ENCODE data around the gene GABPB2. TPM values are rescaled to one million over a fixed set of nuclear protein-coding genes. Genes with fewer than 3 reads are reported as not detected.
A peak's percentile ranks its signal among the peaks of the same experiment; 100 is the strongest.
"Not testable (repeated sequence)": the region's sequence is repeated elsewhere in the genome, so short reads cannot be mapped to it uniquely, and the experiment has no call there.

Gene GABPB2
- polyA plus RNA-seq, 2 donors, result 4.2 to 6.3 TPM

DNA sequence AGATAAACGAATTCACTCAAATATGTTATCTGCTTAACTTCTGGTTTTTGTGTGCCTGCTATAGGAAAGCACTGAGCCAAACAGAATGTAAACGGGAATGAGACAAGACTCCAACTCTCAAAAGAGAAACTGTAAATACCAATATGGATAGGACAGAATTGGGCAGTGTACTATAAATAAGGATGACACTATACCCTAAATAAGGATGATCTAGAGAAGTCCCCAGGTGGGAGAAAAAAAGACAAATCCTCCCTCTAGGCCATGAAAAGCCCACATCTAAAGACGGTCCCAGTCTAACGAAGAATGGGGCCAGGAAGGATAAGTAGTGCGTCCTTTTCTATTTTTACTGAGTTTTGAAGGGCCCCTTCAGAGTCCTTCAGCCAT lies 1.5 kb upstream of the GABPB2 start:
- Histone ChIP-seq H3K27me3 (ENCODE audit: control insufficient read depth in 1 of 2, insufficient read depth in 2 of 2, low read length in 2 of 2) (no peaks in the 10 kb centered on the region), H3K9me3 (ENCODE audit: control insufficient read depth in 2 of 2, insufficient read depth in 1 of 2, low read depth in 1 of 2, low read length in 1 of 2) (no peaks in the 10 kb centered on the region), H3K36me3 (ENCODE audit: control insufficient read depth in 2 of 2, insufficient read depth in 2 of 2, low read length in 1 of 2) (peaks cover 0 to 3% of the 10 kb centered on the region in 2 donors), H3K4me3 (ENCODE audit: low read depth in 1 of 2, low read length in 2 of 2) (no peak overlapping the region), H3K27ac (ENCODE audit: low read depth in 2 of 2, low read length in 1 of 2) (peak overlapping the region in 1 of 2 donors; percentile 57), H3K4me1 (ENCODE audit: control insufficient read depth in 2 of 2, insufficient read depth in 2 of 2, low read length in 1 of 2) (no peaks in the 10 kb centered on the region)
- WGBS, 2 donors, result 77 to 83% methylated on average over 5 of the region's 5 CpGs

DNA sequence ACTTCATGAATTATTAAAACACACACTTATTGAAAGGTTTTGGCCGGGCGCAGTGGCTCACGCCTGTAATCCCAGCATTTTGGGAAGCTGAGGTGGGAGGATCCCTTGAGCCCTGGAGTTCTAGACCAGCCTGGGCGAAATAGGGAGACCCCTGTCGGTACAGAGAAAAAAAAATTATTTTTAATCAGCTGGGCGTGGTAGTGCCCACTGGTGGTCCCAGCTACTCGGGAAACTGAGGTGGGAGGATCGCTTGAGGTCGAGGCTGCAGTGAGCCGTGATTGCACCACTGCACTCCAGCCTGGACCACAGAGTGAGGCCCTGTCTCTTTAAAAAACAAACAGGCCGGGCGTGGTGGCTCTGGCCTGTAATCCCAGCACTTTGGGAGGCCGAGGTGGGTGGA lies 1.7 kb downstream of the GABPB2 start:
- WGBS, 2 donors, result 70 to 77% methylated on average over 13 of the region's 13 CpGs

DNA sequence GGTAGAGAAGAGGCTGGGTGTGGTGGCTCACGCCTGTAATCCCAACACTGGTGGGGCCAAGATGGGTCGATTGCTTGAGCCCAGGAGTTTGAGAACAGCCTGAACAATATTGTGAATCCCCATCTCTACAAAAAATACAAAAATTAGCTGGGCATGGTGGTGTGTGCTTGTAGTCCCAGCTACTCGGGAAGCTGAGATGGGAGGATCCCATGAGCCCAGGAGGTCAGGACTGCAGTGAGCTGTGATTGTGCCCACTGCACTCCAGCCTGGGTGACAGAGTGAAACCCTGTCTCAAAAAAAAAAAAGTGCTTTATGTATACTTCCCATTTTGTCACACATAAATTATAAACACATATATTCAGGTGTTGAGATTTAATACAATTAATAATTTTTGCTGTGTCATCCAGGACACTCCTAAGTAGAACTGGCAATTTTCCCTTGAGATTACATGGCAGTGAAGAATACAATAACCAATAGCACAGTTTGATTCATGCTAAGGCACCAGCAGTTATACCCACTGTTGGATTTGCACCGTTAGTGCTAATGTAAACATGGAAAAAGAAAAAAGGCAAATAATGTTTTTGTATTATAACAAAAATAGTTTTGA lies 15.5 kb downstream of the GABPB2 start:
- H3K27ac ChIP-seq (ENCODE audit: low read depth in 2 of 2, low read length in 1 of 2), result no peak overlapping the region
- no peaks in the 10 kb centered on the region for H3K4me1 ChIP-seq (ENCODE audit: control insufficient read depth in 2 of 2, insufficient read depth in 2 of 2, low read length in 1 of 2)
- no peak overlapping the region for H3K4me3 ChIP-seq (ENCODE audit: low read depth in 1 of 2, low read length in 2 of 2)
- H3K36me3 ChIP-seq (ENCODE audit: control insufficient read depth in 2 of 2, insufficient read depth in 2 of 2, low read length in 1 of 2), result no peaks in the 10 kb centered on the region
- WGBS, 2 donors, result 67 to 71% methylated on average over 4 of the region's 4 CpGs
- no peaks in the 10 kb centered on the region for H3K9me3 ChIP-seq (ENCODE audit: control insufficient read depth in 2 of 2, insufficient read depth in 1 of 2, low read depth in 1 of 2, low read length in 1 of 2)
- H3K27me3 ChIP-seq (ENCODE audit: control insufficient read depth in 1 of 2, insufficient read depth in 2 of 2, low read length in 2 of 2), result no peaks in the 10 kb centered on the region

More for the DNA sequence above, 1.7 kb downstream of the GABPB2 start:
- H3K27me3 ChIP-seq (ENCODE audit: control insufficient read depth in 1 of 2, insufficient read depth in 2 of 2, low read length in 2 of 2), result no peaks in the 10 kb centered on the region
- no peak overlapping the region for H3K4me3 ChIP-seq (ENCODE audit: low read depth in 1 of 2, low read length in 2 of 2)
- H3K4me1 ChIP-seq (ENCODE audit: control insufficient read depth in 2 of 2, insufficient read depth in 2 of 2, low read length in 1 of 2), result no peaks in the 10 kb centered on the region
- H3K36me3 ChIP-seq (ENCODE audit: control insufficient read depth in 2 of 2, insufficient read depth in 2 of 2, low read length in 1 of 2), result peaks cover 0 to 5% of the 10 kb centered on the region in 2 donors
- H3K27ac ChIP-seq (ENCODE audit: low read depth in 2 of 2, low read length in 1 of 2), result peak overlapping the region in 1 of 2 donors; percentile 20
- no peaks in the 10 kb centered on the region for H3K9me3 ChIP-seq (ENCODE audit: control insufficient read depth in 2 of 2, insufficient read depth in 1 of 2, low read depth in 1 of 2, low read length in 1 of 2)

- not testable (repeated sequence) for H3K36me3 ChIP-seq (ENCODE audit: control insufficient read depth in 2 of 2, insufficient read depth in 2 of 2, low read length in 1 of 2); H3K27me3 ChIP-seq (ENCODE audit: control insufficient read depth in 1 of 2, insufficient read depth in 2 of 2, low read length in 2 of 2); H3K9me3 ChIP-seq (ENCODE audit: control insufficient read depth in 2 of 2, insufficient read depth in 1 of 2, low read depth in 1 of 2, low read length in 1 of 2); H3K4me3 ChIP-seq (ENCODE audit: low read depth in 1 of 2, low read length in 2 of 2); H3K27ac ChIP-seq (ENCODE audit: low read depth in 2 of 2, low read length in 1 of 2); H3K4me1 ChIP-seq (ENCODE audit: control insufficient read depth in 2 of 2, insufficient read depth in 2 of 2, low read length in 1 of 2)
- 60 to 73% methylated on average over 6 of the region's 6 CpGs for WGBS, 2 donors
Observed at GRCh38 chr1:151097426-151097825, 26.9 kb downstream of the GABPB2 start.

DNA sequence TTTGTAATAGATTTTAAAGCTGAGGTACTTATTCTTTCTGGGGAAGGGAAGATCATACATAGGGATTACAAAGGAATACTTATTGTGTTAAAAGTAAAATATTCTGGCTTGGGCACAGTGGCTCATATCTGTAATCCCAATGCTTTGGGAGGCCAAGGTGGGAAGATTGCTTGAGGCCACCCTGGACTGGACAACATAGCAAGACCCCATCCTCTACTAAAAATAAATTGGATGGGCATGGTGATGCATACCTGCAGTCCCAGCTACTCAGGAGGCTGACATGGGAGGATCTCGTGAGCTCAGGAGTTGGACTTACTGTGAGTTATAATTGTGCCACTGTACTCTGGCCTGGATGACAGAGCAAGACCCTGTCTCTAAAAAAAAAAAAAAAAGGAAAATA lies 27.6 kb downstream of the GABPB2 start:
- no peaks in the 10 kb centered on the region for H3K9me3 ChIP-seq (ENCODE audit: control insufficient read depth in 2 of 2, insufficient read depth in 1 of 2, low read depth in 1 of 2, low read length in 1 of 2)
- H3K27ac ChIP-seq (ENCODE audit: low read depth in 2 of 2, low read length in 1 of 2), result no peak overlapping the region
- no peak overlapping the region for H3K4me3 ChIP-seq (ENCODE audit: low read depth in 1 of 2, low read length in 2 of 2)
- no peaks in the 10 kb centered on the region for H3K27me3 ChIP-seq (ENCODE audit: control insufficient read depth in 1 of 2, insufficient read depth in 2 of 2, low read length in 2 of 2)
- H3K4me1 ChIP-seq (ENCODE audit: control insufficient read depth in 2 of 2, insufficient read depth in 2 of 2, low read length in 1 of 2), result no peaks in the 10 kb centered on the region
- no peaks in the 10 kb centered on the region for H3K36me3 ChIP-seq (ENCODE audit: control insufficient read depth in 2 of 2, insufficient read depth in 2 of 2, low read length in 1 of 2)
- WGBS, 2 donors, result 97 to 100% methylated on average over 1 of the region's 1 CpG

- H3K4me1 ChIP-seq (ENCODE audit: control insufficient read depth in 2 of 2, insufficient read depth in 2 of 2, low read length in 1 of 2), result no peaks in the 10 kb centered on the region
- H3K27ac ChIP-seq (ENCODE audit: low read depth in 2 of 2, low read length in 1 of 2), result no peak overlapping the region
- H3K36me3 ChIP-seq (ENCODE audit: control insufficient read depth in 2 of 2, insufficient read depth in 2 of 2, low read length in 1 of 2), result peaks cover 3 to 5% of the 10 kb centered on the region in 2 donors
- H3K4me3 ChIP-seq (ENCODE audit: low read depth in 1 of 2, low read length in 2 of 2), result no peak overlapping the region
- no peaks in the 10 kb centered on the region for H3K27me3 ChIP-seq (ENCODE audit: control insufficient read depth in 1 of 2, insufficient read depth in 2 of 2, low read length in 2 of 2)
- no peaks in the 10 kb centered on the region for H3K9me3 ChIP-seq (ENCODE audit: control insufficient read depth in 2 of 2, insufficient read depth in 1 of 2, low read depth in 1 of 2, low read length in 1 of 2)
Observed at GRCh38 chr1:151104630-151105029, 34.1 kb downstream of the GABPB2 start.

DNA sequence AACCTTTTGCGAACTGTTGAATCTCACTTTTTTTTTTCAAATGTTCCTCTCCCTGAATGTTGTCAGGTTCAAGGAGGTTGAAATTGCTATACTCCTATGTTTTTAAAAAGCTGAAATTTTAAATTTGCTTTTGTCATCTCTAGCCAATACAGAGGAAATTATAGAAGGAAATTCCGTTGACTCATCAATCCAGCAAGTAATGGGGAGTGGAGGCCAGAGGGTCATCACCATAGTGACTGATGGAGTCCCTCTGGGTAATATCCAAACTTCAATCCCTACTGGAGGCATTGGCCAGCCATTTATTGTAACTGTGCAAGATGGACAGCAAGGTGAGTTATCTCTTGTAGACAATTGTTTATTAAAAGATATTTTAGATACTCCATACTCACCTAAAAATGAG lies 36.3 kb downstream of the GABPB2 start:
- Histone ChIP-seq H3K4me1 (ENCODE audit: control insufficient read depth in 2 of 2, insufficient read depth in 2 of 2, low read length in 1 of 2) (no peaks in the 10 kb centered on the region), H3K27ac (ENCODE audit: low read depth in 2 of 2, low read length in 1 of 2) (no peak overlapping the region), H3K9me3 (ENCODE audit: control insufficient read depth in 2 of 2, insufficient read depth in 1 of 2, low read depth in 1 of 2, low read length in 1 of 2) (no peaks in the 10 kb centered on the region), H3K36me3 (ENCODE audit: control insufficient read depth in 2 of 2, insufficient read depth in 2 of 2, low read length in 1 of 2) (peaks cover 3 to 5% of the 10 kb centered on the region in 2 donors), H3K27me3 (ENCODE audit: control insufficient read depth in 1 of 2, insufficient read depth in 2 of 2, low read length in 2 of 2) (no peaks in the 10 kb centered on the region), H3K4me3 (ENCODE audit: low read depth in 1 of 2, low read length in 2 of 2) (no peak overlapping the region)
- 52 to 59% methylated on average over 2 of the region's 2 CpGs for WGBS, 2 donors

- H3K27me3 ChIP-seq (ENCODE audit: control insufficient read depth in 1 of 2, insufficient read depth in 2 of 2, low read length in 2 of 2), result no peaks in the 10 kb centered on the region
Observed at GRCh38 chr1:151108331-151108730, 37.8 kb downstream of the GABPB2 start.

DNA sequence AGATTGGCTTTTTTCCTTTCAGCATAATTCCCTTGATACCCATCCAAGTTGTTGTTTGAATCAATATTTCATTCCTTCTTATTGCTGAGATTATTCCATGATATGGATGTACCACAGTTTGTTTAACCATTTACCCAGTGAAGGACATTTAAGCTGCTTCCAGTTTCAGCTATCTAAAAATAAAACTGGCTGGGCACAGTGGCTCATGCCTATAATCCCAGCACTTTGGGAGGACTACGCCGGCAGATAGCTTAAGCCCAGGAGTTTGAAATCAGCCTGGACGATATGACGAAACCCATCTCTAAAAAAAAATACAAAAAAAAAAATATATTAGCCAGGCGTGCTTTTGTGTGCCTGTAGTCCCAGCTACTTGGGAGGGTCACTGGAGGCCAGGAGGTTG lies 43.3 kb downstream of the GABPB2 start:
- Histone ChIP-seq H3K4me1 (ENCODE audit: control insufficient read depth in 2 of 2, insufficient read depth in 2 of 2, low read length in 1 of 2) (no peaks in the 10 kb centered on the region), H3K27me3 (ENCODE audit: control insufficient read depth in 1 of 2, insufficient read depth in 2 of 2, low read length in 2 of 2) (no peaks in the 10 kb centered on the region), H3K9me3 (ENCODE audit: control insufficient read depth in 2 of 2, insufficient read depth in 1 of 2, low read depth in 1 of 2, low read length in 1 of 2) (no peaks in the 10 kb centered on the region), H3K4me3 (ENCODE audit: low read depth in 1 of 2, low read length in 2 of 2) (no peak overlapping the region), H3K27ac (ENCODE audit: low read depth in 2 of 2, low read length in 1 of 2) (no peak overlapping the region), H3K36me3 (ENCODE audit: control insufficient read depth in 2 of 2, insufficient read depth in 2 of 2, low read length in 1 of 2) (peaks cover 3 to 4% of the 10 kb centered on the region in 2 donors)
- 95 to 96% methylated on average over 5 of the region's 5 CpGs for WGBS, 2 donors

More at GRCh38 chr1:151108331-151108730, 37.8 kb downstream of the GABPB2 start:
- H3K36me3 ChIP-seq (ENCODE audit: control insufficient read depth in 2 of 2, insufficient read depth in 2 of 2, low read length in 1 of 2), result peaks cover 3 to 5% of the 10 kb centered on the region in 2 donors
- H3K27ac ChIP-seq (ENCODE audit: low read depth in 2 of 2, low read length in 1 of 2), result no peak overlapping the region
- WGBS, 2 donors, result 89 to 95% methylated on average over 5 of the region's 5 CpGs
- no peak overlapping the region for H3K4me3 ChIP-seq (ENCODE audit: low read depth in 1 of 2, low read length in 2 of 2)
- H3K9me3 ChIP-seq (ENCODE audit: control insufficient read depth in 2 of 2, insufficient read depth in 1 of 2, low read depth in 1 of 2, low read length in 1 of 2), result no peaks in the 10 kb centered on the region
- H3K4me1 ChIP-seq (ENCODE audit: control insufficient read depth in 2 of 2, insufficient read depth in 2 of 2, low read length in 1 of 2), result no peaks in the 10 kb centered on the region

DNA sequence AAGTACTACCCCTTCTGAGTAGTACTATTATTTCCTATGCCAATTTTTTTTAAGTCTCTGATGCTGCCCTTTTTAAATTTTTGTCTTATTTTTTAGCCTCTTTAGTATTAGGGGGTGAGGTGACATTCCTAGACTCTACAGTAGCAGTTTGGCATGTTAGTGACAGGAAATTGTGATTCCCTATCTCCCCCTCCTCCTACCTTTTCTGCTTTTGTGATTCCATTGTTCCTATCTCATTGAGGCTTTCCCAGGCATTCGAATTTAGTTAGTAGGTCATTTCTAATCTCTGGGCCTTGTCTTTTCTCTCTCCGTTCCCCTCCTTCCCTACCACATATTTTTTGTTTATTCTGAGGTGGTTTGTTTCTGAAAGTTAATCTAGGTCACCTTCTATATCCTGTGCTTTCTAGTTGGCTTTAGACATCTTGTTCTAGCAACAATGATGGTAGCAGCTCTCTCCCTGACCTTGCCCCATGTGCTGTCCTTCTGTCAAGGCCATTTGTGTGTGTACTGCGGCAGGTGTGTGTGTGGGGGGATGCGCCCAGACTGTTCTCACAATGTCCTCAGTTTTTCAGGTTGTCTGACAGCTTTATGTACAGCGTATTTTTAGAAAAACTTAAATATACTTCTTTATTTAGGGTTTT lies 54.3 kb downstream of the GABPB2 start:
- H3K9me3 ChIP-seq (ENCODE audit: control insufficient read depth in 2 of 2, insufficient read depth in 1 of 2, low read depth in 1 of 2, low read length in 1 of 2), result no peaks in the 10 kb centered on the region
- no peak overlapping the region for H3K4me3 ChIP-seq (ENCODE audit: low read depth in 1 of 2, low read length in 2 of 2)
- no peaks in the 10 kb centered on the region for H3K27me3 ChIP-seq (ENCODE audit: control insufficient read depth in 1 of 2, insufficient read depth in 2 of 2, low read length in 2 of 2)
- H3K4me1 ChIP-seq (ENCODE audit: control insufficient read depth in 2 of 2, insufficient read depth in 2 of 2, low read length in 1 of 2), result no peaks in the 10 kb centered on the region
- H3K36me3 ChIP-seq (ENCODE audit: control insufficient read depth in 2 of 2, insufficient read depth in 2 of 2, low read length in 1 of 2), result no peaks in the 10 kb centered on the region
- H3K27ac ChIP-seq (ENCODE audit: low read depth in 2 of 2, low read length in 1 of 2), result no peak overlapping the region
- 78 to 81% methylated on average over 5 of the region's 5 CpGs for WGBS, 2 donors
